T47D (cell line): ENCODE data around the gene BBC3.
"Not testable (repeated sequence)": the region's sequence is repeated elsewhere in the genome, so short reads cannot be mapped to it uniquely, and the experiment has no call there.

ENCODE experiments used
- DNase-seq, 2 experiments: peaks; one replicate each; pipeline versions ENCODE4 v3.0.0 to v3.0.0-alpha.2; 2011 to 2012; ENCODE audit warnings: low read depth in 1 of 2, low spot score in 1 of 2
- JUND ChIP-seq: IDR thresholded peaks from 2 replicates; pipeline ENCODE4 v1.6.1; 2012; ENCODE audit warnings: low read depth
- in situ Hi-C: cut with HindIII; loops from 2 replicates; pipeline ENCODE4 v1.10.0; 2016; ENCODE audit warnings: low sequenced_read_pairs, low pct_unique_long_range_greater_than_20kb

The BBC3 gene

GRCh38 chr19:47253970-47254369, 23.0 kb upstream of the BBC3 start:
- no peak for DNase-seq
- in situ Hi-C loops, result no loop called here
- TF ChIP-seq JUND, result no peak

GRCh38 chr19:47253467-47253881, 22.5 kb upstream of the BBC3 start:
- DNase-seq, result no peak
- TF ChIP-seq JUND, result no peak
- in situ Hi-C loops, result no loop called here

- DNase-seq, in situ Hi-C loops: not testable (repeated sequence)
Observed at GRCh38 chr19:47253016-47253415, 22.0 kb upstream of the BBC3 start.

GRCh38 chr19:47247308-47247990, 16.4 kb upstream of the BBC3 start:
- no peak for TF ChIP-seq JUND
- in situ Hi-C loops, result no loop called here
- peak in 1 of 2 experiments; percentile 72 for DNase-seq

- in situ Hi-C loops, result no loop called here
- no peak for TF ChIP-seq JUND
- peak in 1 of 2 experiments; percentile 90 for DNase-seq
Observed at GRCh38 chr19:47243776-47244547, 13.0 kb upstream of the BBC3 start.

- in situ Hi-C loops, result no loop called here
- no peak for DNase-seq
- TF ChIP-seq JUND, result no peak
Observed at GRCh38 chr19:47243364-47243775, 12.4 kb upstream of the BBC3 start.

- in situ Hi-C loops, result no loop called here
- no peak for DNase-seq
- no peak for TF ChIP-seq JUND
Observed at GRCh38 chr19:47241919-47242577, 11.0 kb upstream of the BBC3 start.

- in situ Hi-C loops, result no loop called here
- TF ChIP-seq JUND, result peak; percentile 59
- peak; percentile 78 to 89 for DNase-seq
Observed at GRCh38 chr19:47240996-47241918, 10.3 kb upstream of the BBC3 start.

GRCh38 chr19:47240556-47240955, 9.6 kb upstream of the BBC3 start:
- no peak for TF ChIP-seq JUND
- in situ Hi-C loops, result no loop called here
- DNase-seq, result no peak

- peak in 1 of 2 experiments; percentile 67 for DNase-seq
- in situ Hi-C loops, result no loop called here
- TF ChIP-seq JUND, result no peak
Observed at GRCh38 chr19:47239610-47240296, 8.8 kb upstream of the BBC3 start.

GRCh38 chr19:47239152-47239551, 8.2 kb upstream of the BBC3 start:
- no peak for DNase-seq
- in situ Hi-C loops, result no loop called here
- no peak for TF ChIP-seq JUND
